Tibial nerve (tissue), 4 donors: ENCODE results near the gene IFITM10. TPM values are rescaled to one million over a fixed set of nuclear protein-coding genes. Genes with fewer than 3 reads are reported as not detected.

ENCODE experiments used
- DNase-seq, 2 donors: peaks; one replicate each; pipeline ENCODE4 v3.0.0-alpha.2; 2019; ENCODE audit warnings: low spot score in 2 of 2
- H3K27ac ChIP-seq, 4 donors: fragments of 200-600 bp; sonication (generic) in 3 of 4; one replicate each; pipeline ENCODE4 v1.5.1; 2017 to 2019; ENCODE audit warnings: mild to moderate bottlenecking in 1 of 4
- H3K27me3 ChIP-seq, 2 donors: fragments of 200-600 bp; sonication (generic) in 1 of 2; one replicate each; pipeline versions ENCODE4 v1.5.1 to v1.6.0; 2017 to 2019
- H3K36me3 ChIP-seq, 3 donors: fragments of 200-600 bp; sonication (generic); one replicate each; pipeline ENCODE4 v1.5.1; 2018 to 2019
- H3K4me1 ChIP-seq, 4 donors: fragments of 200-600 bp; sonication (generic) in 3 of 4; one replicate each; pipeline ENCODE4 v1.5.1; 2017 to 2019
- H3K4me3 ChIP-seq, 4 donors: fragments of 200-600 bp; sonication (generic) in 3 of 4; one replicate each; pipeline ENCODE4 v1.5.1; 2017 to 2019; ENCODE audit warnings: mild to moderate bottlenecking in 1 of 4, moderate library complexity in 1 of 4
- H3K9me3 ChIP-seq, 4 donors: fragments of 200-600 bp; sonication (generic) in 3 of 4; one replicate each; pipeline ENCODE4 v1.5.1; 2017 to 2019
- EP300 ChIP-seq, 2 donors: sonication (generic); formaldehyde crosslinking; IDR thresholded peaks; one replicate each; pipeline ENCODE4 v1.6.1; 2017; ENCODE audit warnings: antibody characterized with exemption in 2 of 2, mild to moderate bottlenecking in 1 of 2
- POLR2A ChIP-seq, 2 donors: fragments of 450-650 bp; IDR thresholded peaks; one replicate each; pipeline ENCODE4 v1.6.1; 2017; ENCODE audit warnings: antibody characterized with exemption in 2 of 2, mild to moderate bottlenecking in 2 of 2, moderate library complexity in 2 of 2
- WGBS, 2 donors: methylation state at CpG; one replicate each; pipeline ENCODE4 v1.1.5; 2018; 5-methylcytosine and 5-hydroxymethylcytosine counted together
- total RNA-seq, 4 donors: library from RNA; depleted of rRNA; stranded (reverse); fragments of >200 nt; gene quantifications; one replicate each; pipeline ENCODE4 v1.1.0, GENCODE V29; 2016
- TF ChIP-seq, protein P1 (sequence below), 5 experiments: fragments of 200-600 bp in 3 of 5; fragments of 450-650 bp in 2 of 5; sonication (generic) in 3 of 5; IDR thresholded peaks; one replicate each; pipeline ENCODE4 v1.5.1; 2016 to 2019; ENCODE audit warnings: antibody characterized with exemption in 5 of 5, mild to moderate bottlenecking in 3 of 5, moderate library complexity in 2 of 5

Gene IFITM10
- total RNA-seq, 4 donors from 2014 or later: 5.9 to 54.9 (median 13.8) TPM

DNA sequence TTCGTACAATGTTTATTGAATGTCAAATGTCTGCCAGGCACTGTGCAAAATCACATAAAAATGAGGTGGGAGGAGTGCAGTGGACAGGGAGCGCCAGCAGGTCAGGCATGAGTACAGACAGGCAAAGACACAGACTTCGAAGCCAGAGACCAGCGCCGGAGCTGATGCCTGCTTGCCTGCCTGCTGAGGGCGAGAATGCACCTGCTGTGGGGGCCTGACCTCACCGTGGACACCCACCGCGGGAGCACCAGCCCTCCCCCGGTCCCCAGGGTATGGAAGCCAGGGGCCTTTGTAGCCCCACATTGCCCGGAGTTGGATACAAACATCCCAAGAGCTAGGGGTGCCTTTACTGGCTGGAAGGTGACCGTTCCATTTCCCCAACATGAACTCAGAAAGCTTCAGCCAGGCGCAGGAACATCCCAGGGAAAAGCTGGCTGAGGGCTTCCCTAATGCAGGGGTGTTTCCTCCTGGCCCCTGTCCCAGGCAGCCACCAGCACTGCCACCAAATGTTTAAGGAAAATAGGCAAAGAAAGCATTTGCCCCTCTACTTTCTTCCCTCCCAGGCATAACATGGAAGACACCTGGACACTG lies 17.9 kb downstream of the IFITM10 start:
- Histone ChIP-seq H3K36me3 (no peaks in the 10 kb centered on the region), H3K9me3 (peaks cover 0 to 18% (median 5%) of the 10 kb centered on the region in 4 donors), H3K4me1 (no peaks in the 10 kb centered on the region), H3K4me3 (no peak overlapping the region), H3K27ac (no peak overlapping the region), H3K27me3 (peaks cover 0 to 86% of the 10 kb centered on the region in 2 donors)
- 31 to 40% methylated on average over 6 to 11 of the region's 13 CpGs for WGBS, 2 donors
- no peak for DNase-seq
- TF ChIP-seq POLR2A (IDR thresholded peaks at IDR 0.05) (no peak), EP300 (IDR thresholded peaks at IDR 0.05) (no peak)
- TF ChIP-seq, protein P1, sequence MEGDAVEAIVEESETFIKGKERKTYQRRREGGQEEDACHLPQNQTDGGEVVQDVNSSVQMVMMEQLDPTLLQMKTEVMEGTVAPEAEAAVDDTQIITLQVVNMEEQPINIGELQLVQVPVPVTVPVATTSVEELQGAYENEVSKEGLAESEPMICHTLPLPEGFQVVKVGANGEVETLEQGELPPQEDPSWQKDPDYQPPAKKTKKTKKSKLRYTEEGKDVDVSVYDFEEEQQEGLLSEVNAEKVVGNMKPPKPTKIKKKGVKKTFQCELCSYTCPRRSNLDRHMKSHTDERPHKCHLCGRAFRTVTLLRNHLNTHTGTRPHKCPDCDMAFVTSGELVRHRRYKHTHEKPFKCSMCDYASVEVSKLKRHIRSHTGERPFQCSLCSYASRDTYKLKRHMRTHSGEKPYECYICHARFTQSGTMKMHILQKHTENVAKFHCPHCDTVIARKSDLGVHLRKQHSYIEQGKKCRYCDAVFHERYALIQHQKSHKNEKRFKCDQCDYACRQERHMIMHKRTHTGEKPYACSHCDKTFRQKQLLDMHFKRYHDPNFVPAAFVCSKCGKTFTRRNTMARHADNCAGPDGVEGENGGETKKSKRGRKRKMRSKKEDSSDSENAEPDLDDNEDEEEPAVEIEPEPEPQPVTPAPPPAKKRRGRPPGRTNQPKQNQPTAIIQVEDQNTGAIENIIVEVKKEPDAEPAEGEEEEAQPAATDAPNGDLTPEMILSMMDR (IDR thresholded peaks at IDR 0.05): no peak

DNA sequence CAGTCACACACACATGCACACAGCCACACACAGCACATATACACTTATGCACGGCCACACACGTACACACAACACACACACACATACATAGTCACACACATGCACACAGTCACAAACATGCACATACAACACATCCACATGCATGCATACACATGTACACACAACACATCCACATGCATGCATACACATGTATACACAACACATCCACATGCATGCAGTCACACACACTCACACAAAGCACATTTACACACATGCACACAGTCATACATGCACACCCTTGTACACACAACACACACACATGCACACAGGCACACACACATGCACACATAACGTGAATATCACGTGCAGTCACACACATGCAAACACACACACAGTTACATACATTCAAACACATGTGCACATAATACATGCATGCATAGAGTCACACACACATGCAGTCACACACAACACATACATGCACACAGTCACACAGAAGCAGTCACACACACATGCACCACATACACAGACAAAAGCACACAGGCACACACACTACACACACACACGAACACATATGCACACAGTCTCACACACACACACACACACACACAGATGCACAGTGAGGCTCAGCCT lies 18.8 kb downstream of the IFITM10 start:
- H3K9me3 ChIP-seq: peaks cover 0 to 8% (median under 1%) of the 10 kb centered on the region in 4 donors
- TF ChIP-seq EP300 (IDR thresholded peaks at IDR 0.05) (no peak), POLR2A (IDR thresholded peaks at IDR 0.05) (no peak)
- TF ChIP-seq, protein P1 (IDR thresholded peaks at IDR 0.05): no peak
- H3K4me3 ChIP-seq: no peak overlapping the region
- no peaks in the 10 kb centered on the region for H3K36me3 ChIP-seq
- no peak overlapping the region for H3K27ac ChIP-seq
- WGBS, 2 donors: 88 to 93% methylated on average over 5 of the region's 5 CpGs
- H3K27me3 ChIP-seq: peaks cover 0 to 89% of the 10 kb centered on the region in 2 donors
- H3K4me1 ChIP-seq: no peaks in the 10 kb centered on the region
- no peak for DNase-seq

DNA sequence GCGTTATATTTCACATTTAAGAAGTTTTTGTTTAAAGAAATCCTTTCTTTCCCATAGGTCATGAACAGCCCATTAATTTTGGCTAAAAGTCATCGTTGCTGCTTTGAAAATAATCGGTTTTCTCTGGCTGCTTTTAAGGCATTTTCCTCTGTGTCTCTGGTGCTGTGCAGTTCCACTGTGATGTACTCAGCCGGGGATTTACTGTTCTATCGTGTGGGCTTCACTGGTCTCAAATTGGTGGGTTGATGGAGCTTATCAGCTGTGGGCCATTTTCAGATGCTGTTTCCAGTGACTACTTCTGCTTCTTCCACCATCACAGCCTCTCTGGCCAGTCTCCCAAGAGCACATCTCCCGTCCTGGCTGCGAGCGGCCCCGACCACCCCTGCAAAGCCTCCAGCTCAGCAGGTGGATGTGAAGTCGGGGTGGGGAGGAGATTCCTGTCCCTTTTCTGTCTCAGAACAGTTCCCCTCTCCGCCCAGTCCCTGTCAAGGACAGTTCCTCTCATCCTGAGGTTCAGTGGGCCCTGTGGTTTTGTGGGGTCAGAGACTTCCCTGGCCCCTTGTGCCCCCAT lies 20.3 kb downstream of the IFITM10 start:
- H3K27me3 ChIP-seq: peaks cover 0 to 79% of the 10 kb centered on the region in 2 donors
- no peaks in the 10 kb centered on the region for H3K9me3 ChIP-seq
- no peak for DNase-seq
- TF ChIP-seq, protein P1 (IDR thresholded peaks at IDR 0.05): no peak
- no peak for TF ChIP-seq EP300 (IDR thresholded peaks at IDR 0.05)
- TF ChIP-seq POLR2A (IDR thresholded peaks at IDR 0.05): no peak
- H3K4me3 ChIP-seq: no peak overlapping the region
- no peak overlapping the region for H3K27ac ChIP-seq
- no peaks in the 10 kb centered on the region for H3K36me3 ChIP-seq
- WGBS, 2 donors: 47 to 51% methylated on average over 11 of the region's 11 CpGs
- no peaks in the 10 kb centered on the region for H3K4me1 ChIP-seq

DNA sequence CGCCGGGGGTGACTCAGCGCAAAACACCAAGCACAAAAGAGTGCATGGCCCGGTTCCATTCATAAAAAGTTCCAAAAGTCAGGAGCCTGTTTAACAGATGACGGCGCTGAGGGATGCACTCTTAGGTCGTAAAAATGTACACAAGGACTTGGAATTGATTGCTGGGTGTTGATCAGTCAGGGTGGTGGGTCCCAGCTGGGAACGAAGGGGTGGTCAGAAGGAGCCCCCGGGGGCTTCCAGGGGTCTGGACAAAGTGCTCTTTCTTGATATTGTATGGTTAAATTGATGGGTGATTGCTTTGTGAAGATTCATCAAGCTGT lies 20.7 kb downstream of the IFITM10 start:
- no peak overlapping the region for H3K4me3 ChIP-seq
- H3K27ac ChIP-seq: no peak overlapping the region
- DNase-seq: no peak
- 37 to 52% methylated on average over 9 of the region's 9 CpGs for WGBS, 2 donors
- TF ChIP-seq EP300 (IDR thresholded peaks at IDR 0.05): no peak
- TF ChIP-seq, protein P1 (IDR thresholded peaks at IDR 0.05): no peak
- no peak for TF ChIP-seq POLR2A (IDR thresholded peaks at IDR 0.05)
- no peaks in the 10 kb centered on the region for H3K9me3 ChIP-seq
- H3K36me3 ChIP-seq: no peaks in the 10 kb centered on the region
- peaks cover 0 to 74% of the 10 kb centered on the region in 2 donors for H3K27me3 ChIP-seq
- no peaks in the 10 kb centered on the region for H3K4me1 ChIP-seq

DNA sequence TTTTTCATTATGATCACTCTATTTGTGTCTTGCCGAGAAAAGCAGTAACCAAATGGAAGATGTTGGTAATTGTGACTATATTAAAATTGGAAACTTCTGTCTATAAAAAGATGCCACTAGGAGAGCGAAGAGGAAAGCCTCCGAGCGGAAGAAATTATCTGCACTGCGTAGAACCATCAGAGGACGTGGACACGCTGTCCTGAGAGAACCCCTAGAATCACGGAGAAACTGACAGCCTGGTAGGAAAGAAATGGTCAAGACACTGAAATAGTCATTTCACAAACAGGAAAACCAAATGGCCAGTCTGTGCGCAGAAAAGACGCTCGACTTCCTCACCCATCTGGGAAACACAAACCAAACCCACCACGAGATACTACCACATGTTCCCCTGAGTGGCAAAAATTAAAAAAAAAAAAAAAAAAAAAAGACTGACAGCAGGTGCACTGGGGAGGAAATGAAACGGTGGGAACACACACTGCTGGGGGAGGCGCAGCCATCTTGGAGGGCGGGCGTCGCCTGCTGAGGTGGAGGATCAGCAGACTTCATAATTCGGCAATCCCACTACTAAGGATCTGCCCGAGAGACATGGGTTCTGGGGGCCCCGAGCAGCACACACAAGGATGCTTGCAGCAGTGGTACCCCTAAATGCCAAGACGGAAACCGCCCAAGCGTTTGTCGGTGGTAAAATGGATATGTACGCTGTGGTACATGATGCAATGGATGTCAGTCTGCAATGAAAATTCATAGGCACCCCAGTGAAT lies 21.3 kb downstream of the IFITM10 start:
- Histone ChIP-seq H3K27ac (no peak overlapping the region), H3K4me3 (no peak overlapping the region), H3K4me1 (no peaks in the 10 kb centered on the region), H3K9me3 (no peaks in the 10 kb centered on the region), H3K27me3 (peaks cover 0 to 70% of the 10 kb centered on the region in 2 donors), H3K36me3 (no peaks in the 10 kb centered on the region)
- DNase-seq: no peak
- TF ChIP-seq POLR2A (IDR thresholded peaks at IDR 0.05) (no peak), EP300 (IDR thresholded peaks at IDR 0.05) (no peak)
- TF ChIP-seq, protein P1 (IDR thresholded peaks at IDR 0.05): no peak
- WGBS, 2 donors: 78 to 82% methylated on average over 25 of the region's 25 CpGs
